HG02763 (cell line): ENCODE measurements around the gene ELAVL4.
"Not testable (repeated sequence)": the region's sequence is repeated elsewhere in the genome, so short reads cannot be mapped to it uniquely, and the experiment has no call there.

Experiments
- ATAC-seq: cut with Tn5 transposase; IDR thresholded peaks from one replicate; pipeline ENCODE4 v1.9.1; 2021; ENCODE audit warnings: mild to moderate bottlenecking, moderate library complexity; ENCODE audit not compliant: unreplicated experiment

ELAVL4 gene

DNA sequence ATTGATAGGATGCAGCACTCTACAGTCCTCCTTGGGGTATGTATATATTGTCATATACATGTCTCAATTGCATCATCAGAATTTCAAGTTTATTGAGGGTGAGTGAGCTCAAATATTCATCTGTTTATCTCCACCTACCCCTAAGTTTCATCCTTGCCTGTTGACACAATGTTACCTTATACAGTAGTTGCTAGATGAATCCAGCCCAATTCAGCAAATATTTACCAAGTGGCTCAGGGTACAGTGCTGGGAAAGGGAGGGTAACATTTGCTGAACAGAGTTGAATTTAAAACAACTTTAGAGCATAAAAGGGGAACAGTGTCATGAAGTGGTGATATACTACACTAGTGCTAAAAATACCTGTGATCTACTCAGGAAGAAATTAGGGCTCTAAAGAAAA, 14.4 kb downstream of the ELAVL4 start:
- ATAC-seq, result no peak

DNA sequence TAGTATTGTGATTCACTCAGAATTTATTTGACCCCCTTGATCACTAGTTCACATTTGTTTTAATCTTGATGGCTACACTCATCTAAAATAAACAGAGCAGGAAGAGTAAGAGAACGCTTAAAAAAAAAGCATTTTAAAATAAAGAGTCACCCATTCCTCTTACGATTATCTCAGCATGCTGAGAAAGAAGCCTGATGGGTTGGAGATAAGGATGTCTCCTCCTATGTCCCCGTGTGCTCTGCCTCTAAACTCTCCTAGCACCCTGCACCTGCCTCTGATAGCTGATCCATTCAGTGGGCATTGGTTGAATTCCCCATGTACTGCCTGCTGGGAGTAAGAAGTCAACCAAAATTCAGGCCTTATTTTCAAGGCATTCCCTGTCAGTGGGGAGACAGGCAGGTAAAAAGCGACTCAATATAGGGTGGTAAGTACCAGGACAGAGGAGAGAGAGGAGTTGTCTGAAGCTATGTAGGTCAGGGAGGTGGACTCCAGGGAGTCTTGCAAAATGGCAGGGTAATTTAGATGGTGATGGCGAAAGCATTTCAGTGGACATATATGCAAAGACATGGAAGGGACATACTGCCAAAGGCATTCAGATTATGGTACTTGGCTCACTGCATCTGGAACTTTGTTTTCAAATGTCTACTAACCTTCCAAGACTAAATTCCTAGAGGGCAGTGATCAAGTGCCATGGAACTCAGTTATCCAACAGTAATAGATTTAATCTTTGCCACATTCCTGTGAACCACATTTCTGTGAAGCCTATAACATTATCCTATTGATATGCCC, 18.4 kb downstream of the ELAVL4 start:
- no peak for ATAC-seq

DNA sequence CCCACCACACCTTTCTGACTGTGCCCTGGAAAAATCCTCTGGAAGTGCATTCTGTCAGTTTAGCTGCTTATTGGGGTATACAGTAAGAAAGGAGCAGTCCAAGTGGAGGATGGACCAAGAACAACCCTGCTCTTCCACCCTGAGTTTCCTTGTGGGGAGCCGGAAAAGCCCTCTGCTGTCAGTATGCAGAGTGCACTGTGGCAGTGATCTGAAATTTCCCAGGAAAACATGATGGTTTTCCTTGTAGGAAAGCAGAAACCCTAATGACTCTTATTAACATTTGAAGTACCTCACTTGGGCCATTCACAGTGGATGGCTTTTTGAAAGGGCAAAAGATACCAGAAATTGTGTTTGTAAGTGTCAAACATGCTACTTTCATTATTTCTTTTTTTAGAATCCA, 20.5 kb downstream of the ELAVL4 start:
- no peak for ATAC-seq

DNA sequence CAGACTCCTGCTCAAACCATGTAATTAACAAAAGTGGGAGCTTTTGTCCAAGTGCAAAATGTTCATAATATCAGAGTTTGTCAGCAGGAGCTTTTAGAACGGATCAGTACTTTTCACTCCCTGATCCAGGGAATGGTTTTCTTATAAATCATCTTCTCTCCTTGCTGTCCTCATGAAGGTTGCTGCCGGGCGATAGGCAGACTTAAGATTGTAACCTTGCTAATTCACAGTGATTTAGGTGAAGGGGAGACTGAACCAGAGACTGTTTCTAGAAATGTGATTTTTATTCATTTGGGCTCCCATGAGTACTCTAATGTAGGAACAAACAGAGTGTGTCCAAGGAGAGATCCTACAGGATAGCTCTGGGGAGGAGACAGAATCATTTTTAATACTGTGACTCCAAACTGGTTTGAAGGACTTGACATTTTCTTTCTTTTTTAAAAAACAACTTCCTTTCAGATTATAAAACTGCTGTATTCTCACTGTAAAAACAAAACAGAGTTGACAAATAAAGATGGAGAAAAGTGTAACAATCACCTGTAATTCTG, 23.7 kb downstream of the ELAVL4 start:
- ATAC-seq, result no peak

DNA sequence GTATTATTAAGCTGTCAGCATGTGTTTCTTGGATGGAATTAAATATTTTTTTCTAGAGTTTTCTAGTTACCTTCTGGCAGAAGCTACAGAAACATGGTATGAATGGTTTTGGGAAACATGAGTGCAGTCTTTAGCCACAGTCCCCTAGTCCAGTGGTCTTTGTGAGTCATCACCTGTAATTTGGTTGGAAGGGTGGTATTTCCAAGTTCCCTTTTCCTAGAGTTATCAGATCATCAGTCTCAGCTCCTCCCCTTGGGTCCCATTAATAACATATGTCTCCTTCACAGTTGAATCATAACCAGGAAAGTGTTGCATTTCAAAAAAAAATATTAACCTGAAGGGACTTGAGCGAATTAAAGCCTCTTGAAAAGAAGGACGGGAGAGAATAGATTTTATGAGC, 27.0 kb downstream of the ELAVL4 start:
- no peak for ATAC-seq

DNA sequence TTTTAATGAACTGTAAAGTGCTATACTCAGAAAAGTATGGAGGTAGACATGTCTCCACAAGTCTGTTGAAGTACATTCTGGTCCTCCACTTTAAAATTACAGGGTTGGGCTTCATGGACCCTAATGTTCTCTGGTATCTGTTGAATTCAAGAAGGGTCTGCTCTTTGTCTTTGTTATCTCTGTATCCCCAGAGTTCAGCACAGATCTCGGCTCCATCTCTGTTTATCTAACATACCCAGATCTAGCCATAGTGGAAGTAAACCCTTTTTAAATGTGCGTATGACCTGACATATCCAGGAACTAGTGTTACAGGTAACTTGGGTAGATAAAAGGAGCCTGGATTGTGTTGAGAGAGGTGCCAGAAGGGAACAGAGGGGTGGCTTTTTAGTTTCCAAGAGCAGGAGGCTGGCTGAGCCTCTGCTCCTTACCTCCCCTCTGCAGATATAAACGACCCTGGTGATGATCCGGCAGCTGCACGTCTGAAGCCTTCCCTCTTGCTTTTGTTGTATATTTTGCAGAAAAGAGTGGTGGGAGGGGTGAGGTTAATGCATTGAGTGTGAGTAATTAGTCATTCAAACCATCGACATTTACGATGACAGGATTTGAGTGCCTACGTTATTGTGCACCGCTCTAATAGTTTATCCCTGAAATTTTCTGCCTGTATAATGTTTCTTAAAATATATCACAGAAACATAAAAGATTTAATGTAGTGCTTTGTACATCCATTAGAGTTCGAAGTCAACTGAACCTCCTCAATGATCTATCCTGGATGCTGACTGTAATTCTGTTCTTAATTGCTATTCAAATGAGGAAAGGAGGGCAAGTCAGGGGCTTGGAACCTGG, 30.8 kb downstream of the ELAVL4 start:
- ATAC-seq, result no peak

DNA sequence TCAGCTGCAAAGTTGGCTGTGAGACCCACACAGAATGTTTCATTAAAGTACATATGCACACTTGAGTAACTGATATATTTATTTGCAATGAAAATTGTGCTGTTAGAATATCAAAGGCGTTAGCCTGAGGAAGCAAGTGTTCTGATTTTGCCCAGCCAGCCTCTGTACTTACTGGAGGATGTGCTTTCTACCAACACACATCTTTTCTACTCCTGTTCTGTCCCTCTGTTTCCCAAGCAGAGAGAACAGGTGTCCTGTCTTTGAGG, 31.4 kb downstream of the ELAVL4 start:
- ATAC-seq, result no peak

DNA sequence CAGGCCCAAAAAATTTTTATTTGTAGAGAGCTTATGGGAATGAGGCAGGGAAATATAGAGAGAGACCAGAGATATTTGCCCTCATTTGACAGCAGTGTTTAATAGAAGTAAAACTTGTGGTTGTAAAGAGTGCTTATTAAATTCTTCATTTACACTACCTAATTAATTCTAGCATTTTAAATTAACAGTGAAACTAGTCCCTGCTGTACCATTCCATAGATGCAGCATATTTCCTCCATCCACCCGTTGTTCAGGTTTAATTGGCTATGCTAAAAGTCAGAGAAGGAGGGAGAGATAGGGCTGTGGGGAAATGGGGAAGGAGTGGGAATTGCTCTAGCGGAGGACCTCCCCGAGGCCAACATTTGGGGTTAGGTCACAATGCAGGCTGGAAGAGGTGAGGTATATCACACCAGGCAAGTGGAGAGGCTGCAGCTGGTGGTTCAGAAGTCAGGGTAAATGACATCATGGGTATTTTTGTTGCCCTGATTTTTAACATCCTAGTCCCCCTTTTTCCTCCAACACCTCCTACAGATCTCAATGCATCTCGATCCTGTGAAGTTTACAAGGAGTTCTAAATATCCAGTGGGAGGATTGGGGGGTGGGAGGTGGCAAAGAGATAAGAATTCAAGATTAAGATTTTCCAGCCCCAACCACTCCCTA, 38.6 kb downstream of the ELAVL4 start:
- no peak for ATAC-seq

DNA sequence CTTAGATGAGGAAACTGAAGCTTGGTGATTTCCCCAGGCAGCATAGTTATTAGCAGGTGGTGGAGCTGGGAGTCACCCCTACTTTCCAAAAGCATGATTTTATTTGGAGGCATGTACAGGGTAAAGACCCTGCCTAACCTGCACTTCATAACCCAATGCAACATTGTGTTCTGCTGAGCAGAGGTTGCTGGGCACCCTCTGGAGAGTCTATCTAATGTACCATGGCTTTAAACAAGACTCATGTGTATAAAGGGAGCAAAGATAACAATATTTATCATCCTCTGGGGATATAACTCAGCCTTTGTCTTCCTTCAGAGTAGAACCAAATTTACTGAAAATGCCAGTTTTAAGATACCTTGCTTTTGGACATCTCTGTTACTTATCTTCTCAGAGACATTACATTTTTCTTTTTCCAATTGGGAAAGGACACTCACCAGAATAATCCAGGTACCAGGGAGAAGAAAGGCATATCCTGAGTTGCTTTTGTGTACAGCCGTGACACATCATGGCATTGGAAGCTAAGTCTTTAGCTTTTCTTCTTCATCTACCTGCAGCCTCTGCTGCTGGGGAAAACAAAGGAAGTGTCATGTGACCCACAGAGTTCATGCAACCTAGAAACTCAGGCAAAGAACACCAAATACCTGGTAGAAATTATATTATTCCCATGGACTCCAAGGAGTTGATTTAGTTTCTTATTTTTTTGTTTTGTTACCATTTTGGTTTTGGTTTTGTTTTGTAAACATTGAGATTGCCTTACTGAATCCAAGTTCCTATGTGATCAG, 39.6 kb downstream of the ELAVL4 start:
- no peak for ATAC-seq

DNA sequence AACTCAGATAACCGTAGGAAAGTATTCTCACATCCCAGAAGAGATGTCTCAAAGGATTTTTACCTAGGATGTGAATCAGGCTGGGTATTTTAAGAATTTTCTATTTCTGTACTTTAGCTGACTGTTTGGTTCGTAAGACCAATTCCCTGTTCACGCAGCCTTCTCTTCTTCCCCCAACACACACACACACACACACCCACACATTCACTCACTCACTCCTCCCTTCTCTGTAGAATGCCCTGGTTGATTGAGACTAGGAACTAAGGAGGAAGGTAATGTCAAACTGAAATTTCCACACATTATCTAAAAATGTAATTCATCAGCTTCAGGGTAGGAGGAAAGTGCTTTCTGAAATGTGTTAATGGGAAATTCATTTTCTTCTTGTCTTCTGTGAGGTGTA, 43.5 kb downstream of the ELAVL4 start:
- no peak for ATAC-seq

DNA sequence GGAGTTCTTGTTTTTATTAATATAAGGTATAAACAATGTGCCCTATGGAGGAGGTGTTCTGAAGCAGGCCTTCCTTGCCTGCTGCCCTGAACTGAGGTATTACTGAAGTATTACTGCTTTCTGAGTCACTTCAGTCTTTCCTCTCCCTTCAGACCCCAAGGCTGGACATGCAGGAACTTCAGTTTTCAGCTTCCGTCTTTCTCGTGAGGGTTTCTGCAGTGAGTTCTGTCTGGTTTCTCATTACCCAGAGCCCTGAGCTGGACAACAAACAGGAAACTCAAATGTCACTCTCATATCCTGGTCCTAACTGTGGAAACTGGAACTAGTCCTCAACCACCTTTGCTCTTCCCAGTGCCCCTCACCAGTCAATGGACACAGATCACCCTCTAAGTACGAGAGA, 46.8 kb downstream of the ELAVL4 start:
- ATAC-seq, result no peak

DNA sequence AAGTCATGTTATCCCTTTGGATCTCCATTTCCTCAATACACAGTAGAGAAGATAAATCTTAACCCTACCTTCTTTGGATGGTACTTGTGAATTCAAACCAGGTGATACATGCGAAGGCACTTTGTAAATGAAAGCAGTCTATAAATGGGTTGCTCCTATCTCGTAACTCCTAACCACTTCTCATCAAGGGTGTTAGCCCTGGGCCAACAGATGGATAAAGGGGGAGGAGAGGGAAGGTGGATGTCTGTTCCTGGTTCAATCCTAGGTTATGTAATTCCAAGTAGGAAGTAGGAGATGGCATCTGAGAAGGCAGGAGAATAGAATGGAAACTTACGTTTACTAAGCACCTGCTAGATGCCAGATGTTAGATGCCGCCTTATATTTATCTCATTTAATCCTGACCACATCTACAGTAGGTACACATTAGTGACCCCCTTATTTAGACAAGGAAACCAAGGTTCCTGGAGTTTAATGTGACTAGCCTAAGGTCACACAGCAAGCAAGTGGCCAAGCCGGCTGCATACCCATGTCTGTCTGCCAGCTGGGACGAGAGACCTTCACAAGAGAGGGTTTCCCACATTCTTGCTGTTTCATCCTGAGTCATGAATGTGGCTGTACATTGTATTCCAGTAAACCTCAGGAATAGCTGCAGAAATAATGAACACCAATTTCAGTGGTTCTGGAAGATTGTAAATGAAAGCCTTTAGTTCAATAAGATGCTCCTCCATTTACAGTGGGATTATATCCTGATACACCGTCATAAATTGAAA, 47.7 kb downstream of the ELAVL4 start:
- no peak for ATAC-seq

DNA sequence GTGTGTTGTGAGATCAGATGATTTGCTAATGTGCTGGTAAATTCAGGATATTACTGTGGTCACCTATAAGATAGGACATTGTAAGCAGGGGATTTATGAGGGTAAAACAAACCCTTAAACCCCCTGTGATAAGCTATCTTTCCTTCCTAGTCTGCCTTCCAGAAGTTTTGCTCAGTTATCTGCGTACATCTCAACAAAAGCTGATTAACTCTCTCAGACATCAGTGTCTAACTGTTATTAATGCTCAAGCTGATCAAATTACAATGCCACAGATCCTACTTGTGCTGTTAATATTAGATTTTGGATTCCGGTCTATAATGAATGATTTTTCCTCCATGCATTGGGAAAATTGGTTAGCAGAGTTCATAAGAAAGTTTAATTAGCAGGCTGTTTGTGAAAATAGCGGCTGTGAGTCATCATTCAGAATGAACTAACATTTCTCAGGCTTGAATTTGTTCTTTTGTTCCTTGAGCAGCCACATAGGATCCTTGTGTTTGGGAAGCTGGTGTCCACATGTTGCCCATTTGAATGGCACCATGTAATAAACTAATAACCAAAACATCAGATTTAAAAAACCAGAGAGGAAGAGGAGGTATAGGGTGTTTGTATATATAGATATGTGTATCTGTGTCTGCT, 48.7 kb downstream of the ELAVL4 start:
- no peak for ATAC-seq

DNA sequence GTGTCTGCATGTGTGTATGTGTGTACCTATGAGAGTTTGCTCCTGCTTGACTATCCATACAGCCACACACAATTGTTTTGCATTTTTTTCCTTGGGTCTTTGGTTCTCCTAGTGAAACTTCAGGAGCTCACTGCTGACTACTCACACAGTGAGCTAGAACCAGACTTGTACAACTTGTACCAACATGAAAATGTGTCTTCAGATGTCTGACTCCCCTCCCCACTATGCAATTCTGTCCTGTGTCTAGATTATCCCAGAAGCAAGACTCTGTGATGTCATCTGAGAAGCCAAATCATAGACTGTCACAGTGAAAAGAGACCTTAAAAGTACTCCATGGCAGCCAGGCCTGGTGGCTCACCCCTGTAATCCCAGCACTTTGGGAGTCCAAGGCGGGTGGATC, 49.7 kb downstream of the ELAVL4 start:
- ATAC-seq, result no peak

DNA sequence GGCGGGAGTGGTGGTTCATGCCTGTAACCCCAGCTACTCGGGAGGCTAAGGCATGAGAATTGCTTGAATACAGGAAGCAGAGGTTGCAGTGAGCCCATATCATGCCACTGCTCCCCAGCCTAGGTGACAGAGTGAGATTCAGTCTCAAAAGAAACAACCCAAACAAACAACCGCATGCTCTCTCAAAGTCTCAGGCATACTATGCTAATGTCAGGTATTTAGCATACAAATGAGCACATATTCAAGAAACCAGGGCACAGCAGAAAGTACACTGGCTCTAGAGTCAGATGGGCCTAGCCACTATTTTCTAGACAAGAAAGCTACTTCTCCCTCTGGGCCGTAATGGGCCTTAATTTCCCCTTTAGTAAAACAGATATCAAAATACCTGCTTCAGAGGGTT, 55.0 kb downstream of the ELAVL4 start:
- ATAC-seq, result no peak

DNA sequence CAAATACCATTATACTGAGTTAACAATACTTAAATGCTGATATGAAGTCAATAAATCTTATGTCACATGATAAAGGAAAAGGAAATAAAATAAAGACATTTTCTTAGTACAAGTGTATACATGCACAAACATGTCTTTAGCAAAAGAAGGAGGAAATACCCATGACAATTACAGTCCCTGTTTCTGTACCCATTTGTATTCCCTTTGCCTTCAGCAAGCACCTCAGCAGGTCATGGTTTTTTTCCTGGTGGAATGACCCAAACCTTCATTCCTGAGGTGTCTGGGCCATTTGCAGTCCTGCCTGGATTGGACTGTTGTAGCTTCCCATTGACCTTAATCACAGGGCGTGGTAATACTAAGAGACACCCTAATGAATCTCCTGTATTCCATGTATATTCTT, 57.6 kb downstream of the ELAVL4 start:
- ATAC-seq, result not testable (repeated sequence)

DNA sequence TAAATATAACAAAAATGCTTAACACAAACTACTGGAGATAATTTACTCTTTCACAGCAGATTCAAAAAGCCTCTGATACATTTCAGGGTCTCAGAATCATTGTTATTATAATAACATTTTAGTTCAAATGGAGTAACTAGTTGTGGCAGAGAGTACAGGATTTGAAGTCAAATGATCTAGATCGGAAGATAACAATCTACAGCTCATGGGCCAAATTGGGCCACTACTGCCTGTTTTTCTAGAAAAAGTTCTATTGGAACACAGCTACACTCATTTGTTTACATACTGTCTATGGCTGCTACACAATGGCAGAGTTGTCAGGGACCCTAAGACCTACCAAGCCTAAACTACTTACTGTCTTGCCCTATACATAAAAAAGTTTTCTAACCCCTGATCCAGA, 63.6 kb downstream of the ELAVL4 start:
- ATAC-seq, result no peak

DNA sequence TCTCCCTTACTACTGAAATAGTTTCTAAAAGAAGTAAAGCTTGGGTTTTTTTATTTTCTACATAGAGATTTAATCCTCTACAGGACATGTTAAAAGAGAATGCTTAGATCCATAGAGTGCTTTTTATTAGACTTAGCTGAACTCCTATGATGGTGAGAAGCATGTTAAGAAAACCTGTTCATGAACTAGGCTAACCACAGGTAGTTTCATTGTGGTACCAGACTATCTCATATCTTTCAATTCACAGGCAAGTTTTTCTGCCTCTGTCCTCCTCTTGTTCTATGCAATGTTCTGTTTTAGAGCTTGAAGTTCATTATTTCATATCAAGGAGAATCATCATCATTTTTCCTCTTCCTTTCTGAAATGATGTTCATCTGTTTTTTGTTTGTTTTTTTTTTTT, 65.4 kb downstream of the ELAVL4 start:
- ATAC-seq, result no peak

DNA sequence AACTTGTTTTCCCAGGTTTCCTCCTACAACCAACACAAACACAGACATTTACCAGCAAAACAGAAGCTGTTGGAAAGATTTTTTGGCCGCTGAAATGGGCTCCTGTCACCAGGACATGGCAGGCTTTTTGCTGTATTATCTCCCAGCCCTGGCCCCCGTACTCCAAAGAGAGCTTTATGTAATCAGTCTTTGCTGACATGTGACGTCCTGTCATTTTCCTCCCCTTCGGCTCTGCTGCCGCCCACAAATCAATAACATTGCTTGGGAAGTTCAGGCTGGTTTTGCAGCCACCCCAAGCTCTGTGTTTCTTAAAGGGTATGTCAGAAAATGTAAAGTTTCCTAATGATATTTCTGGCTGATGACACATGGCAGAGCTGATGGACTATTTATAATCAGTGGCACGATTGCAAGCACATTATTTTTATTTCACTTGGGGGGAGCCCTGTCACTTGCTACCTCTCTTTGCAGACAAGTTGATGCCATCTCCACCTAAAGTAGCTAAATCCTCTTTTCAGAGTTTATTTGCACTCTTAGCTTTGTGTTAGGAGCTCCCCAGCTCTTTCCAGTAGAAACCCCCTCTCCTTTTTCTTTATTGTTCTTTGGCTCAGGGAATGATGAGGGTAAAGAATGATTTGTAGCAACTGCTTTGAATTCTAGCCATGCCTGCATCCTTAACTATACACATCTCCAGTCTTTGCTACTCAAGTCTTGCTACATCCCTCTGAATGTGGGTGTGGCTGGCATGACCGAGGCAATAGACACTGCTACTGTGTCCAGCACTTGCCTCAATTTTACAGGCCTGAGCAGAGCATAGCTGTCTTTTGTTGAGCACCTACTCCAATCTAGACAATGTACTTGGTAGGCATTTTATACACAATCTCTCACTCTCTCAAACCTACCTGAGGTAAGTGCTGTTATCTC, 67.3 kb downstream of the ELAVL4 start:
- no peak for ATAC-seq
